Measurements from ENCODE around the gene CAMKMT.

The CAMKMT gene

DNA sequence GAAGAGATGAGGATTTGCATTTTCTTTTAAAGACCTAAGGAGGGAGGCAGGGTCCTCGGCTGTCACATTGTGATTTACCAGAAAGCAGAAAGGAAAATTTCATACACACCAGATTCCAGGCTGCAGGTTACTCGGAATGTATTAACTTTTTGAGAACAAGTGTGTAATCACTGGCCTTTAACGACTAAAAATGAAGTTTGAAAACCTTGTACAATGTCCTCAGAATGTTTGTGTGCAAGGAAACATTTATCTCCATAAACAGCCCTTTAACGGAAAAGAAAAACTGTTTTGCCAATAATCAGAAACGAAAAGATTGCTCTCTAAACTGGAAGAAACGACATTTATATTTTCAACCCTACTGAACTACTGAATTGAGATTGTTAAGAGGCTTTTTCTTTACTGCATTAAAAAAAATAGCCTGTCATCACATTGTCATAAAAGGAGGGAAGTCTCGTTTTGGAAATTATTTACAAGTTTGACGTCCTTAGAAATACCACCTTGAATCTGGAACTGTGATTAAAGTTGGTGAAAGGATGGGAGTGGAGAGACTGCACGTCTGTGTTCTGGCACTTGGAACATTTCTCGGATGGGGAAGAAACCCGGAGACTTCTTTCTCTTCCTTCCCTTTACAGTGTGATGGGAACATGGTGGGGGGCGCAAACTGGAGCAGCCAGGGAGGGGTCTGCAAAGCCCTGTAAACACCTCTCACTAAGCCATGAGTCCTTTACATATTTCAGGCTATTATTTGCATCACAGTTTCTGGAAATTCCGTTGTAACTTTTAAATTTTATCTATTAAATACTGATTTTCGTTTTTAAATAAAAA lies 445.7 kb downstream of the CAMKMT start:
- Histone ChIP-seq H3K36me3 (ENCODE audit: control insufficient read depth, insufficient read depth, low read length) (no peaks in the 10 kb centered on the region), H3K4me1 (ENCODE audit: control insufficient read depth, insufficient read depth, low read length) (peaks cover 29% of the 10 kb centered on the region), H3K9me3 (ENCODE audit: control insufficient read depth, insufficient read depth, low read length) (no peaks in the 10 kb centered on the region), H3K27me3 (ENCODE audit: control insufficient read depth, insufficient read depth, low read length) (peaks cover 59% of the 10 kb centered on the region), H3K9ac (ENCODE audit: low read depth, low read length) (no peak overlapping the region), H3K4me3 (ENCODE audit: low read depth, low read length) (no peak overlapping the region)

- no peak overlapping the region for H3K9ac ChIP-seq (ENCODE audit: low read depth, low read length)
- H3K36me3 ChIP-seq (ENCODE audit: control insufficient read depth, insufficient read depth, low read length) = no peaks in the 10 kb centered on the region
- peaks cover 10% of the 10 kb centered on the region for H3K4me1 ChIP-seq (ENCODE audit: control insufficient read depth, insufficient read depth, low read length)
- H3K4me3 ChIP-seq (ENCODE audit: low read depth, low read length) = no peak overlapping the region
- H3K9me3 ChIP-seq (ENCODE audit: control insufficient read depth, insufficient read depth, low read length) = no peaks in the 10 kb centered on the region
- peaks cover 44% of the 10 kb centered on the region for H3K27me3 ChIP-seq (ENCODE audit: control insufficient read depth, insufficient read depth, low read length)
These were observed 449.3 kb downstream of the CAMKMT start for GRCh38 chr2:44810892-44811530.

DNA sequence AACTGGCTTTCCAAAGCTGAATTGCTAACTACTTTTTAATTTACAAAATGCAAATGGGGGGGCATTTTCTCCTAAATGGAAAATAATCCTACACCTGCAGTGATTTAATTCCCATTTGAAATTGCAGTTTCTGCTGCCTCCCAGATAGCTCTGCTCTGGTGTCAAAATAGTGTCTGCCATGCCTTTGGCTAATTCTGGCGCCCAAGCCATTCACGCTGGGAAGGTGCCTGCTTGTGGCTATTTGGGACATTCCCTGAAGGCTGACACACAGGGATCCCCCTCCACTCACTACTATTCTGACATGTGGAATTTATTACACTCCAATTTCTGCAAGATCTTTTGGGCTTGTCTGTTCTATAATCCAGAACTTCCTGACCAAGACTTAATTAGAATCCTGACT lies 451.4 kb downstream of the CAMKMT start:
- Histone ChIP-seq H3K9me3 (ENCODE audit: control insufficient read depth, insufficient read depth, low read length) (no peaks in the 10 kb centered on the region), H3K36me3 (ENCODE audit: control insufficient read depth, insufficient read depth, low read length) (no peaks in the 10 kb centered on the region), H3K4me3 (ENCODE audit: low read depth, low read length) (no peak overlapping the region), H3K4me1 (ENCODE audit: control insufficient read depth, insufficient read depth, low read length) (no peaks in the 10 kb centered on the region), H3K27me3 (ENCODE audit: control insufficient read depth, insufficient read depth, low read length) (peaks cover 22% of the 10 kb centered on the region), H3K9ac (ENCODE audit: low read depth, low read length) (no peak overlapping the region)

DNA sequence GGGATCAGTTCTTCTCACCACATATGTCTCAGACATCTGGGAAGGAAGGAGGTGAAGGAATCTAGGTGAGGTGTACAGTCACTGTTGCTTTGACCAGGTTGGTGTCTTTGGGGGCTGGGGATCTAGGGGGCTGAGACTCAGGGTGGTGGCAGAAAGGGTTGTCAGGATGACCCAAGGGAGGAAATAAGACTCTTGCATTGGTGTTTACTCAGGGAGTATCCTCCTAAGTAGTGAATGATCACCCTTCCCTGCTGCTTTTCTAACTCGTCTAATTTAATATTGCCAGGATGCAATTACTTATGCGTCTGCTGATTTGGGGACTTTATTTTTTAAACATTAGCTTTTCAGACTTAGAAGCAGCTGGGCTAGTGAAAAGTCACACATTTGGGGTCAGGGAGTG lies 451.9 kb downstream of the CAMKMT start:
- no peaks in the 10 kb centered on the region for H3K36me3 ChIP-seq (ENCODE audit: control insufficient read depth, insufficient read depth, low read length)
- H3K9ac ChIP-seq (ENCODE audit: low read depth, low read length) = no peak overlapping the region
- no peak overlapping the region for H3K4me3 ChIP-seq (ENCODE audit: low read depth, low read length)
- H3K27me3 ChIP-seq (ENCODE audit: control insufficient read depth, insufficient read depth, low read length) = peaks cover 18% of the 10 kb centered on the region
- H3K9me3 ChIP-seq (ENCODE audit: control insufficient read depth, insufficient read depth, low read length) = no peaks in the 10 kb centered on the region
- H3K4me1 ChIP-seq (ENCODE audit: control insufficient read depth, insufficient read depth, low read length) = no peaks in the 10 kb centered on the region

DNA sequence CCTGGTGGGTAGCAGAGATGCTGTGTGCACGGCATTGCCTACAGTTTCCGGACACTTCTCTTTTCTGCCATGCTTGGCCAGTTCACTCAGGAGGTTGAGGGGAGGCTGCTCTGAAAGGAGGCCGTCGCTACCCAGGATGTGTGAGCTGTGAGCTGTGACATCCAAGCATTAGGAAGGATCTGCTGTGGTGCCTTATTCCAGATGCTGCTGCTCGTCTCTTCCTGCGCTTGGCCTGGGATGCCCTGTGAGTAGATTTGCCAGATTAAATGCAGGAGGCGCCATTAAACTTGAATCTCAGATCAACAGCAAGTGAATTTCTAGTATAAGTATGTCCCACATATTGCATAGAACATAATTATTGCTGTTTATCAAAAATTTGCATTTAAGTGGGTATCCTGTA lies 455.5 kb downstream of the CAMKMT start:
- Histone ChIP-seq H3K27me3 (ENCODE audit: control insufficient read depth, insufficient read depth, low read length) (no peaks in the 10 kb centered on the region), H3K9me3 (ENCODE audit: control insufficient read depth, insufficient read depth, low read length) (no peaks in the 10 kb centered on the region), H3K36me3 (ENCODE audit: control insufficient read depth, insufficient read depth, low read length) (no peaks in the 10 kb centered on the region), H3K9ac (ENCODE audit: low read depth, low read length) (no peak overlapping the region), H3K4me3 (ENCODE audit: low read depth, low read length) (no peak overlapping the region), H3K4me1 (ENCODE audit: control insufficient read depth, insufficient read depth, low read length) (no peaks in the 10 kb centered on the region)

GRCh38 chr2:44817673-44818335 lies 456.1 kb downstream of the CAMKMT start:
- no peaks in the 10 kb centered on the region for H3K9me3 ChIP-seq (ENCODE audit: control insufficient read depth, insufficient read depth, low read length)
- no peak overlapping the region for H3K9ac ChIP-seq (ENCODE audit: low read depth, low read length)
- no peak overlapping the region for H3K4me3 ChIP-seq (ENCODE audit: low read depth, low read length)
- peaks cover 2% of the 10 kb centered on the region for H3K27me3 ChIP-seq (ENCODE audit: control insufficient read depth, insufficient read depth, low read length)
- H3K4me1 ChIP-seq (ENCODE audit: control insufficient read depth, insufficient read depth, low read length) = no peaks in the 10 kb centered on the region
- H3K36me3 ChIP-seq (ENCODE audit: control insufficient read depth, insufficient read depth, low read length) = no peaks in the 10 kb centered on the region

DNA sequence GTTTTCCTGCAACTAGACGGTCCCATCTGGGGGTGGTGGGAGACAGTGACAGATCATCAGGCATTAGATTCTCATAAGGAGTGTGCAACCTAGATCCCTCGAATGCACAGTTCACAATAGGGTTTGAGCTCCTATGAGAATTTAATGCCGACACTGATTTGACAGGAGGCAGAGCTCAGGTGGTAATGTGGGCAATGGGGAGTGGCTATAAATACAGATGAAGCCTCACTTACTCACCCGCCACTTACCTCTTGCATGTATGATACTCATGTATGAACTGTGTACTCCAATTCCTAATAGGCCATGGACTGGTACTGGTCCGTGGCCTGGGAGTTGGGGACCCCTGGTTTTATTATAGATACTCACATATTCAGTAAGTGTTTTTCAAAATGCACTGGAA lies 457.3 kb downstream of the CAMKMT start:
- Histone ChIP-seq H3K36me3 (ENCODE audit: control insufficient read depth, insufficient read depth, low read length) (no peaks in the 10 kb centered on the region), H3K4me3 (ENCODE audit: low read depth, low read length) (no peak overlapping the region), H3K27me3 (ENCODE audit: control insufficient read depth, insufficient read depth, low read length) (peaks cover 2% of the 10 kb centered on the region), H3K9ac (ENCODE audit: low read depth, low read length) (no peak overlapping the region), H3K9me3 (ENCODE audit: control insufficient read depth, insufficient read depth, low read length) (no peaks in the 10 kb centered on the region), H3K4me1 (ENCODE audit: control insufficient read depth, insufficient read depth, low read length) (no peaks in the 10 kb centered on the region)

DNA sequence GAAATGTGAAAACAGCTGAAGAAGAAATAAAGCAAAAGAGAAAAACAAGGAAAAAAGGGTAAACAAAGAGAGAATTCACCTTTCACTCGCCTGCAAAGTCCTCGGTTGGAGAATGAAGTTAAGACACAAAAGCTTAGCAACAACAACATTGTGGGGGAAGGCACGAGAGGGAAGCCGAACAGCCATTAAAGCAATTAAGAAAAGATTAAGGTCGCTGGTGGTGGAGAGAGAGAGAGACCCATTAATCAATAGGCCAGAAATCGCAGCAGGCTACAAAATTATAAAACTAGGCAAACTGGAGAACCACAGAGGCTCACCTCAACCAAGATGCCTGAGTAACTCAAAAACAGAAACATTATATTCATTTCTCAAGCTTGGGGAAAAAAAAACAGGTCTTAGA lies 459.8 kb downstream of the CAMKMT start:
- Histone ChIP-seq H3K4me1 (ENCODE audit: control insufficient read depth, insufficient read depth, low read length) (no peaks in the 10 kb centered on the region), H3K36me3 (ENCODE audit: control insufficient read depth, insufficient read depth, low read length) (no peaks in the 10 kb centered on the region), H3K4me3 (ENCODE audit: low read depth, low read length) (no peak overlapping the region), H3K27me3 (ENCODE audit: control insufficient read depth, insufficient read depth, low read length) (peaks cover 2% of the 10 kb centered on the region), H3K9ac (ENCODE audit: low read depth, low read length) (no peak overlapping the region), H3K9me3 (ENCODE audit: control insufficient read depth, insufficient read depth, low read length) (no peaks in the 10 kb centered on the region)

DNA sequence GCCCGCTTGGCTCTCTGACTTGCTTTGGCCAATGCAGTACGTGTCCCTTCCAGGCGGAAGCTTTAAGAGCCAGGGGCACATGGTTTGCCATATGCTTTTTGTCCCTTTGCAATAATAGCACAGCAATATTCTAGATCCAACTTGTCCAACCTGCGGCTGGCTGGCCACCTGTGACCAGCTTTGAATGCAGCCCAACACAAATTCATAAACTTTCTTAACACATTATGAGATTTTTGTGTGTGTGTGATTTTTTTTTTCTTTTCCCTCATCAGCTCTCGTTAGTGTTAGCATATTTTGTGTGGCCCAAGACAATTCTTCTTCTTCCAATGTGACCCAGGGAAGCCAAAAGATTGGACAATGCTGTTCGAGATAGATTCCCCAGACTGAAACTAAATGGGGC lies 460.4 kb downstream of the CAMKMT start:
- no peaks in the 10 kb centered on the region for H3K36me3 ChIP-seq (ENCODE audit: control insufficient read depth, insufficient read depth, low read length)
- H3K27me3 ChIP-seq (ENCODE audit: control insufficient read depth, insufficient read depth, low read length) = peaks cover 2% of the 10 kb centered on the region
- H3K4me1 ChIP-seq (ENCODE audit: control insufficient read depth, insufficient read depth, low read length) = no peaks in the 10 kb centered on the region
- no peak overlapping the region for H3K4me3 ChIP-seq (ENCODE audit: low read depth, low read length)
- H3K9me3 ChIP-seq (ENCODE audit: control insufficient read depth, insufficient read depth, low read length) = no peaks in the 10 kb centered on the region
- no peak overlapping the region for H3K9ac ChIP-seq (ENCODE audit: low read depth, low read length)

Data from iPS-15b (cell line).